Uterus (tissue), 2 donors: ENCODE measurements around the gene DNAJC7.

Source experiments
- CTCF ChIP-seq, 4 experiments: fragments of 200-600 bp in 2 of 4; fragments of 450-650 bp in 2 of 4; sonication (generic) in 2 of 4; IDR thresholded peaks; one replicate each; pipeline ENCODE4 v1.5.1; 2016 to 2019; ENCODE audit warnings: antibody characterized with exemption in 4 of 4, mild to moderate bottlenecking in 2 of 4, moderate library complexity in 1 of 4
- POLR2A ChIP-seq, 2 donors: fragments of 450-650 bp; IDR thresholded peaks; one replicate each; pipeline ENCODE4 v1.6.1; 2016; ENCODE audit warnings: antibody characterized with exemption in 2 of 2, mild to moderate bottlenecking in 1 of 2, moderate library complexity in 1 of 2

GRCh38 chr17:42026857-42027589 lies 9.8 kb upstream of the DNAJC7 start:
- TF ChIP-seq CTCF (IDR thresholded peaks at IDR 0.05) (no peak), POLR2A (IDR thresholded peaks at IDR 0.05) (no peak)
